Mucosa of descending colon (tissue), 3 donors: Measurements from ENCODE around the gene SNX12. TPM values are rescaled to one million over a fixed set of nuclear protein-coding genes. Genes with fewer than 3 reads are reported as not detected.

Source experiments
- ATAC-seq: fragments of 200-7000 bp; cut with Tn5 transposase; one replicate; pipeline ENCODE4 v1.9.1; 2020; ENCODE audit warnings: mild to moderate bottlenecking, moderate library complexity
- DNase-seq, 3 donors: peaks; one replicate each; pipeline ENCODE4 v3.0.0-alpha.2; 2020
- H3K36me3 ChIP-seq: fragments of 200-600 bp; one replicate; pipeline ENCODE4 v1.8.0; 2021; ENCODE audit warnings: low read depth, mild to moderate bottlenecking
- H3K4me1 ChIP-seq: fragments of 200-600 bp; one replicate; pipeline ENCODE4 v1.8.0; 2021; ENCODE audit warnings: low read depth, mild to moderate bottlenecking
- H3K4me3 ChIP-seq: fragments of 200-600 bp; one replicate; pipeline ENCODE4 v1.8.0; 2021; ENCODE audit warnings: mild to moderate bottlenecking
- H3K9me3 ChIP-seq: fragments of 200-600 bp; one replicate; pipeline ENCODE4 v1.8.0; 2021; ENCODE audit warnings: mild to moderate bottlenecking
- CTCF ChIP-seq: fragments of 200-600 bp; IDR thresholded peaks from one replicate; pipeline ENCODE4 v1.8.0; 2022; ENCODE audit warnings: antibody characterized with exemption, mild to moderate bottlenecking
- intact Hi-C, 2 donors: fragments of 100-400 bp; cut with DNase I in 1 of 2; cut with micrococcal nuclease in 1 of 2; formaldehyde crosslinking; loops; one replicate each; pipeline versions ENCODE4 v1.11.0 to v1.11.1; 2022; cut with DNase I, micrococcal nuclease
- total RNA-seq, 3 donors: library from RNA; stranded (reverse); fragmentation: NEBNext Ultra II Directional in 2 of 3; extraction: Animal tissue kit (Norgen Biotek cat#: 25700) in 2 of 3; gene quantifications; one replicate each; pipeline versions ENCODE4 v1.2.1 to v1.2.4, GENCODE V29; 2021 to 2023
- donor health status: DM: no; HTN: no; CAD: no; lungs with moderate emphysema.
- donor health status: DM: no; HTN: no; CAD: no.
- donor health status: DM: no; HTN: yes; CAD: no.

The SNX12 gene
- total RNA-seq, 3 donors from 2014 or later: 56.4 to 86.6 (median 68.2) TPM

- no peaks in the 10 kb centered on the region for H3K36me3 ChIP-seq
- no peaks in the 10 kb centered on the region for H3K4me1 ChIP-seq
- H3K9me3 ChIP-seq: no peaks in the 10 kb centered on the region
- no peak for DNase-seq
- TF ChIP-seq CTCF: no peak
- intact Hi-C loops: no loop called here
- peak; percentile 14 for ATAC-seq
- no peak overlapping the region for H3K4me3 ChIP-seq
Observed at GRCh38 chrX:71107762-71108360, 39.7 kb upstream of the SNX12 start.

- intact Hi-C loops: no loop called here
- H3K36me3 ChIP-seq: no peaks in the 10 kb centered on the region
- H3K4me3 ChIP-seq: no peak overlapping the region
- TF ChIP-seq CTCF: no peak
- H3K4me1 ChIP-seq: no peaks in the 10 kb centered on the region
- no peak for DNase-seq
- no peak for ATAC-seq
- H3K9me3 ChIP-seq: no peaks in the 10 kb centered on the region
Observed at GRCh38 chrX:71107245-71107644, 39.1 kb upstream of the SNX12 start.

GRCh38 chrX:71106427-71106826 lies 38.3 kb upstream of the SNX12 start, which contains the start of gene CXorf65:
Gene CXorf65 (minus strand): TSS chrX:71106740. CDS start chrX:71106556, 184 bp downstream.
- ATAC-seq (no peak), DNase-seq (no peak)
- Histone ChIP-seq H3K9me3 (no peaks in the 10 kb centered on the region), H3K4me3 (no peak within 1 kb of the TSS), H3K4me1 (no peaks in the 10 kb centered on the region), H3K36me3 (no peaks in the 10 kb centered on the region)
- intact Hi-C loops: no loop called here
- TF ChIP-seq CTCF: no peak

- no peaks in the 10 kb centered on the region for H3K36me3 ChIP-seq
- no peak for ATAC-seq
- no peaks in the 10 kb centered on the region for H3K4me1 ChIP-seq
- no peak for DNase-seq
- intact Hi-C loops: no loop called here
- no peak overlapping the region for H3K4me3 ChIP-seq
- no peak for TF ChIP-seq CTCF
- H3K9me3 ChIP-seq: no peaks in the 10 kb centered on the region
Observed at GRCh38 chrX:71105628-71106027, 37.5 kb upstream of the SNX12 start.

- peak; percentile 45 to 67 (median 57) for DNase-seq
- no peak overlapping the region for H3K4me3 ChIP-seq
Observed at GRCh38 chrX:71103110-71103983, 35.2 kb upstream of the SNX12 start.

More at GRCh38 chrX:71103110-71103983, 35.2 kb upstream of the SNX12 start:
- TF ChIP-seq CTCF: no peak
- intact Hi-C loops: no loop called here
- H3K36me3 ChIP-seq: no peaks in the 10 kb centered on the region
- no peaks in the 10 kb centered on the region for H3K9me3 ChIP-seq
- ATAC-seq: peak; percentile 64
- H3K4me1 ChIP-seq: no peaks in the 10 kb centered on the region
